IMR-90 (cell line): ENCODE results near the gene ZNF786.

Experiments used
- BHLHE40 ChIP-seq: fragments of 150-350 bp; IDR thresholded peaks from 2 replicates; pipeline ENCODE4 v1.6.1; 2016; ENCODE audit warnings: mild to moderate bottlenecking, low read depth, low read length
- CEBPB ChIP-seq: IDR thresholded peaks from 2 replicates; pipeline ENCODE4 v1.6.1; 2012; ENCODE audit warnings: low read depth, low read length, improper control_type of control experiment
- CTCF ChIP-seq: conservative IDR thresholded peaks from 2 replicates; pipeline ENCODE4 v1.5.1; 2012; ENCODE audit warnings: mild to moderate bottlenecking, low read depth, low read length, improper control_type of control experiment
- ELK1 ChIP-seq: fragments of 150-350 bp; IDR thresholded peaks from 2 replicates; pipeline ENCODE4 v1.6.1; 2016; ENCODE audit warnings: low read depth, mild to moderate bottlenecking, low read length, moderate library complexity, borderline replicate concordance
- FOS ChIP-seq: fragments of 150-350 bp; IDR thresholded peaks from 2 replicates; pipeline ENCODE4 v1.6.1; 2016; ENCODE audit warnings: low read depth, low read length
- MAFK ChIP-seq: IDR thresholded peaks from 2 replicates; pipeline ENCODE4 v1.6.1; 2012; ENCODE audit warnings: low read depth, low read length, improper control_type of control experiment
- MAZ ChIP-seq: IDR thresholded peaks from 2 replicates; pipeline ENCODE4 v1.6.1; 2012; ENCODE audit warnings: low read depth, mild to moderate bottlenecking, low read length, improper control_type of control experiment, moderate library complexity, borderline replicate concordance
- MXI1 ChIP-seq: IDR thresholded peaks from 2 replicates; pipeline ENCODE4 v1.6.1; 2012; ENCODE audit warnings: low read depth, mild to moderate bottlenecking, low read length, moderate library complexity, borderline replicate concordance
- NFE2L2 ChIP-seq: fragments of 150-350 bp; IDR thresholded peaks from 2 replicates; pipeline ENCODE4 v1.6.1; 2016; ENCODE audit warnings: low read depth, mild to moderate bottlenecking, low read length
- POLR2A ChIP-seq: IDR thresholded peaks from 2 replicates; pipeline ENCODE4 v1.6.1; 2012; ENCODE audit warnings: mild to moderate bottlenecking, low read depth, low read length
- RCOR1 ChIP-seq: IDR thresholded peaks from 2 replicates; pipeline ENCODE4 v1.6.1; 2012; ENCODE audit warnings: mild to moderate bottlenecking, low read length, improper control_type of control experiment; ENCODE audit not compliant: insufficient replicate concordance
- RFX5 ChIP-seq: IDR thresholded peaks from 2 replicates; pipeline ENCODE4 v1.8.0; 2012; ENCODE audit warnings: low read depth, mild to moderate bottlenecking, low read length, moderate library complexity
- SMC3 ChIP-seq: fragments of 150-350 bp; IDR thresholded peaks from 2 replicates; pipeline ENCODE4 v1.6.1; 2016; ENCODE audit warnings: low read depth, mild to moderate bottlenecking, antibody characterized with exemption, low read length, moderate library complexity
- USF2 ChIP-seq: fragments of 150-350 bp; IDR thresholded peaks from 2 replicates; pipeline ENCODE4 v1.6.1; 2017; ENCODE audit warnings: mild to moderate bottlenecking, antibody characterized with exemption, low read length, low read depth

- no peak for TF ChIP-seq CTCF
- no peak for TF ChIP-seq POLR2A
- no peak for TF ChIP-seq MAFK
- no peak for TF ChIP-seq RFX5
- TF ChIP-seq BHLHE40 = no peak
- no peak for TF ChIP-seq USF2
- no peak for TF ChIP-seq MXI1
- TF ChIP-seq FOS = no peak
- TF ChIP-seq MAZ = no peak
- TF ChIP-seq RCOR1 = no peak
- no peak for TF ChIP-seq NFE2L2
- no peak for TF ChIP-seq CEBPB
- no peak for TF ChIP-seq SMC3
- TF ChIP-seq ELK1 = no peak
These were observed 67.7 kb downstream of the ZNF786 start for GRCh38 chr7:149022756-149023360.
